Caco-2 (cell line): ENCODE results near the gene VIP. TPM values are rescaled to one million over a fixed set of nuclear protein-coding genes. Genes with fewer than 3 reads are reported as not detected.

Source experiments
- BruUV-seq: library from RNA; stranded (reverse); fragments of 400-500 nt; replicated peaks from 2 replicates; lab custom pipeline; 2021; lab: Mats Ljungman, UMichigan
- CTCF ChIA-PET: fragments of 300-600 bp; sonication (Branson Sonifier 250); formaldehyde crosslinking; loops from one replicate; lab custom pipeline; 2022; ENCODE audit warnings: antibody characterized with exemption; lab: Charles Lee
- POLR2A ChIA-PET: fragments of 300-600 bp; sonication (Branson Sonifier 250); formaldehyde crosslinking; loops from one replicate; lab custom pipeline; 2022; ENCODE audit warnings: antibody characterized with exemption; lab: Charles Lee
- DNase-seq, 2 experiments: peaks; one replicate each; pipeline versions ENCODE4 v3.0.0 to v3.0.0-alpha.2; 2020 to 2022
- H3K27me3 ChIP-seq: replicated peaks from 2 replicates; pipeline ENCODE4 v1.6.0; 2011; ENCODE audit warnings: low read length; ENCODE audit not compliant: control insufficient read depth, insufficient read depth
- H3K36me3 ChIP-seq: 2 replicates; pipeline ENCODE4 v1.5.1; 2011; ENCODE audit warnings: low read length; ENCODE audit not compliant: control insufficient read depth, insufficient read depth
- H3K4me1 ChIP-seq: fragments of 250-450 bp; sonication (Bioruptor Pico); 2 replicates; pipeline ENCODE4 v1.5.1; 2020; ENCODE audit warnings: mild to moderate bottlenecking
- H3K4me3 ChIP-seq: 2 replicates; pipeline ENCODE4 v1.5.1; 2011; ENCODE audit warnings: low read depth, mild to moderate bottlenecking, control low read depth, low read length
- H3K9me3 ChIP-seq: fragments of 250-450 bp; sonication (Bioruptor Pico); 2 replicates; pipeline ENCODE4 v1.5.1; 2020; ENCODE audit warnings: mild to moderate bottlenecking, moderate library complexity
- H3K27ac Mint-ChIP-seq: one replicate; pipeline ENCODE4 v1.8.0; 2022; ENCODE audit warnings: mixed read lengths; ENCODE audit not compliant: unreplicated experiment
- H3K27me3 Mint-ChIP-seq: one replicate; pipeline ENCODE4 v1.8.0; 2022; ENCODE audit warnings: mixed read lengths; ENCODE audit not compliant: insufficient read depth, unreplicated experiment
- H3K36me3 Mint-ChIP-seq: one replicate; pipeline ENCODE4 v1.8.0; 2022; ENCODE audit warnings: mild to moderate bottlenecking, mixed read lengths; ENCODE audit not compliant: insufficient read depth, unreplicated experiment
- H3K4me1 Mint-ChIP-seq: one replicate; pipeline ENCODE4 v1.8.0; 2022; ENCODE audit warnings: low read depth, mixed read lengths; ENCODE audit not compliant: unreplicated experiment
- H3K4me3 Mint-ChIP-seq: one replicate; pipeline ENCODE4 v1.8.0; 2022; ENCODE audit warnings: mild to moderate bottlenecking, moderate library complexity, mixed read lengths; ENCODE audit not compliant: unreplicated experiment
- H3K9me3 Mint-ChIP-seq: one replicate; pipeline ENCODE4 v1.8.0; 2022; ENCODE audit warnings: mixed read lengths; ENCODE audit not compliant: unreplicated experiment
- CTCF ChIP-seq, 2 experiments: fragments of 200-600 bp in 1 of 2; IDR thresholded peaks; 1 replicate in 1 of 2; 2 replicates in 1 of 2; pipeline versions ENCODE4 v1.5.1 to v1.8.0; 2011 to 2022; ENCODE audit warnings: antibody characterized with exemption in 1 of 2, control low read depth in 1 of 2, inconsistent platforms in 1 of 2, low read depth in 1 of 2, low read length in 1 of 2, mild to moderate bottlenecking in 1 of 2, moderate library complexity in 1 of 2; ENCODE audit not compliant: insufficient read depth in 1 of 2, severe bottlenecking in 1 of 2, unreplicated experiment in 1 of 2
- intact Hi-C: fragments of 100-400 bp; cut with micrococcal nuclease; formaldehyde crosslinking; loops from one replicate; pipeline ENCODE4 v1.10.0; 2022; ENCODE audit not compliant: unreplicated experiment
- total RNA-seq: library from RNA; stranded (reverse); gene quantifications from 2 replicates; pipeline ENCODE4 v1.2.3, GENCODE V29; 2022

Gene VIP
- total RNA-seq, 1 experiment from 2014 or later: not detected

GRCh38 chr6:152705327-152705726, 45.3 kb upstream of the VIP start:
- DNase-seq: no peak
- Histone ChIP-seq H3K4me3 (no peak overlapping the region), H3K36me3 (no peaks in the 10 kb centered on the region), H3K4me1 (no peaks in the 10 kb centered on the region), H3K9me3 (no peaks in the 10 kb centered on the region; the same call in 1 of the 2 replicates), H3K27me3 (no peaks in the 10 kb centered on the region)
- Mint-ChIP-seq H3K4me1 (no peaks in the 10 kb centered on the region), H3K9me3 (no peaks in the 10 kb centered on the region), H3K27me3 (peaks cover 3% of the 10 kb centered on the region), H3K4me3 (no peak overlapping the region), H3K27ac (no peak overlapping the region), H3K36me3 (no peaks in the 10 kb centered on the region)
- no TSS peak for BruUV-seq
- POLR2A ChIA-PET: no interaction called here
- intact Hi-C loops: no loop called here
- TF ChIP-seq CTCF (IDR thresholded peaks at IDR 0.05; ENCODE audit: insufficient read depth in 1 of 2, low read depth in 1 of 2, low read length in 1 of 2, severe bottlenecking in 1 of 2, unreplicated experiment in 1 of 2): no peak
- CTCF ChIA-PET: no interaction called here

DNA sequence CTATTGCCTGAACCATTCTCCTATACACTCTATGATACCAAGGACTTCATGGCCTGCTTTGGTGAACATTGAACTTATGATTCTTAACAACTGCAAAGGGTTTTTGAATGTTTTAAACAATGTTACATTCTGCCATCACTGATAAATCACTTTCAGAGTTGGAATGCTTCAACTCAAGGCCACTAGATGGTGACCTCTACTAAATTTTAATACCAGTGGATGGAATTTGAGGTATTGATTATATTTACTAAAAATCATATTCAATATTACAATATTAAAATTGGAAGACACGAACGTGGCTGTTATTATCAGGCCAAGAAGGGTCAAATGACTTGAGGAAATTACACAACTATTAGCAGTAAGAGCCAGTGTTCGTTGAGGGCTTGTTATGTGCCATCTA, 34.3 kb upstream of the VIP start:
- Mint-ChIP-seq H3K4me1 (no peaks in the 10 kb centered on the region), H3K27ac (no peak overlapping the region), H3K27me3 (no peaks in the 10 kb centered on the region), H3K36me3 (no peaks in the 10 kb centered on the region), H3K4me3 (no peak overlapping the region), H3K9me3 (peaks cover 13% of the 10 kb centered on the region)
- H3K36me3 ChIP-seq: no peaks in the 10 kb centered on the region
- no peaks in the 10 kb centered on the region for H3K27me3 ChIP-seq
- ChIA-PET POLR2A (no interaction called here), CTCF (no interaction called here)
- H3K9me3 ChIP-seq: no peaks in the 10 kb centered on the region
- no TSS peak for BruUV-seq
- H3K4me3 ChIP-seq: no peak overlapping the region
- H3K4me1 ChIP-seq: no peaks in the 10 kb centered on the region
- intact Hi-C loops: loop anchor here (5.0 kb wide), 1 partner anchor 181 kb away; no protein-coding TSS in a partner anchor
- no peak for TF ChIP-seq CTCF (IDR thresholded peaks at IDR 0.05; ENCODE audit: insufficient read depth in 1 of 2, low read depth in 1 of 2, low read length in 1 of 2, severe bottlenecking in 1 of 2, unreplicated experiment in 1 of 2)
- DNase-seq: no peak

DNA sequence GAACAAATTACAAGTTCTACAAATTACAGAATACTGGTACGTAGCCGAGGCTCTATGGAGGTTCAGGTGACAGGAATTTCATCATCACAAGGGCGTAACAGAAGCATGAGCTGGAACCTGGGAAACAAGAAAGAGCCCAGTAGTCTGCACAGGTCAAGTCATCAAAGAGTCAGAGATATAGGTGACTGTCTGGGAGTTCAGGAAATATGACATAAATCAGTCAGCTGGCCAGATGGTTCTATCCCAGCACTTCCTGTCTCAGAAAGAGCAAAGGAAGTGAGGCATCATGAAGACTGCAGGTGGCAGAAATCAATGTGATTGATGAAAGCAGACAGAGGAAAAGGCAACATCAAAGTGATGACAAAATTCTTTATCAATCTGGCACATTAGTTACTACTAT, 29.6 kb upstream of the VIP start:
- DNase-seq: no peak
- POLR2A ChIA-PET: no interaction called here
- intact Hi-C loops: no loop called here
- Mint-ChIP-seq H3K4me3 (no peak overlapping the region), H3K36me3 (no peaks in the 10 kb centered on the region), H3K9me3 (no peaks in the 10 kb centered on the region), H3K4me1 (no peaks in the 10 kb centered on the region), H3K27me3 (peaks cover 3% of the 10 kb centered on the region), H3K27ac (no peak overlapping the region)
- H3K4me1 ChIP-seq: no peaks in the 10 kb centered on the region
- no peak overlapping the region for H3K4me3 ChIP-seq
- CTCF ChIA-PET: no interaction called here
- BruUV-seq: no TSS peak
- TF ChIP-seq CTCF (IDR thresholded peaks at IDR 0.05; ENCODE audit: insufficient read depth in 1 of 2, low read depth in 1 of 2, low read length in 1 of 2, severe bottlenecking in 1 of 2, unreplicated experiment in 1 of 2): no peak
- no peaks in the 10 kb centered on the region for H3K27me3 ChIP-seq
- H3K9me3 ChIP-seq: no peaks in the 10 kb centered on the region
- no peaks in the 10 kb centered on the region for H3K36me3 ChIP-seq
